ENCODE results near the gene F2.

The F2 gene

GRCh38 chr11:46675288-46675851 is 43.6 kb upstream of the F2 start:
- TF ChIP-seq CTCF (conservative IDR thresholded peaks at IDR 0.05; ENCODE audit: low read depth, low read length), result no peak
- no peak overlapping the region for H3K4me3 ChIP-seq (ENCODE audit: low read depth, low read length)
- DNase-seq (ENCODE audit: low read depth), result peak; percentile 64

GRCh38 chr11:46675949-46676348 is 43.1 kb upstream of the F2 start:
- no peak for TF ChIP-seq CTCF (conservative IDR thresholded peaks at IDR 0.05; ENCODE audit: low read depth, low read length)
- DNase-seq (ENCODE audit: low read depth), result no peak
- H3K4me3 ChIP-seq (ENCODE audit: low read depth, low read length), result no peak overlapping the region

- TF ChIP-seq CTCF (conservative IDR thresholded peaks at IDR 0.05; ENCODE audit: low read depth, low read length), result no peak
- no peak for DNase-seq (ENCODE audit: low read depth)
- no peak overlapping the region for H3K4me3 ChIP-seq (ENCODE audit: low read depth, low read length)
These were observed 42.4 kb upstream of the F2 start for GRCh38 chr11:46676436-46677158.

GRCh38 chr11:46677169-46677568 is 41.8 kb upstream of the F2 start:
- TF ChIP-seq CTCF (conservative IDR thresholded peaks at IDR 0.05; ENCODE audit: low read depth, low read length), result no peak
- no peak overlapping the region for H3K4me3 ChIP-seq (ENCODE audit: low read depth, low read length)
- no peak for DNase-seq (ENCODE audit: low read depth)

- peak; percentile 48 for DNase-seq (ENCODE audit: low read depth)
- no peak overlapping the region for H3K4me3 ChIP-seq (ENCODE audit: low read depth, low read length)
- TF ChIP-seq CTCF (conservative IDR thresholded peaks at IDR 0.05; ENCODE audit: low read depth, low read length), result no peak
These were observed 40.8 kb upstream of the F2 start for GRCh38 chr11:46677991-46678740.

GRCh38 chr11:46678741-46679130 is 40.3 kb upstream of the F2 start:
- no peak for TF ChIP-seq CTCF (conservative IDR thresholded peaks at IDR 0.05; ENCODE audit: low read depth, low read length)
- H3K4me3 ChIP-seq (ENCODE audit: low read depth, low read length), result no peak overlapping the region
- no peak for DNase-seq (ENCODE audit: low read depth)

Data from choroid plexus epithelial cell (primary cell).